GM06990 (cell line): ENCODE data around the gene FOXN3.

Experiments used
- DNase-seq: peaks from one replicate; pipeline ENCODE4 v3.0.0-alpha.2; 2011; ENCODE audit not compliant: insufficient read length; ENCODE audit errors: extremely low read depth
- H3K27me3 ChIP-seq: replicated peaks from 2 replicates; pipeline ENCODE4 v1.6.0; 2011; ENCODE audit warnings: low read length; ENCODE audit not compliant: control insufficient read depth, insufficient read depth
- H3K36me3 ChIP-seq: 2 replicates; pipeline ENCODE4 v1.5.1; 2011; ENCODE audit warnings: low read length; ENCODE audit not compliant: control insufficient read depth, insufficient read depth
- H3K4me3 ChIP-seq: replicated peaks from 2 replicates; pipeline ENCODE4 v1.5.1; 2011; ENCODE audit warnings: low read depth, mild to moderate bottlenecking, control low read depth, low read length
- TF ChIP-seq, protein P1 (sequence below): IDR thresholded peaks from 2 replicates; pipeline ENCODE4 v1.5.1; 2011; ENCODE audit warnings: low read length, control low read depth, mild to moderate bottlenecking, inconsistent platforms; ENCODE audit not compliant: insufficient read depth, poor library complexity, severe bottlenecking

FOXN3 gene

DNA sequence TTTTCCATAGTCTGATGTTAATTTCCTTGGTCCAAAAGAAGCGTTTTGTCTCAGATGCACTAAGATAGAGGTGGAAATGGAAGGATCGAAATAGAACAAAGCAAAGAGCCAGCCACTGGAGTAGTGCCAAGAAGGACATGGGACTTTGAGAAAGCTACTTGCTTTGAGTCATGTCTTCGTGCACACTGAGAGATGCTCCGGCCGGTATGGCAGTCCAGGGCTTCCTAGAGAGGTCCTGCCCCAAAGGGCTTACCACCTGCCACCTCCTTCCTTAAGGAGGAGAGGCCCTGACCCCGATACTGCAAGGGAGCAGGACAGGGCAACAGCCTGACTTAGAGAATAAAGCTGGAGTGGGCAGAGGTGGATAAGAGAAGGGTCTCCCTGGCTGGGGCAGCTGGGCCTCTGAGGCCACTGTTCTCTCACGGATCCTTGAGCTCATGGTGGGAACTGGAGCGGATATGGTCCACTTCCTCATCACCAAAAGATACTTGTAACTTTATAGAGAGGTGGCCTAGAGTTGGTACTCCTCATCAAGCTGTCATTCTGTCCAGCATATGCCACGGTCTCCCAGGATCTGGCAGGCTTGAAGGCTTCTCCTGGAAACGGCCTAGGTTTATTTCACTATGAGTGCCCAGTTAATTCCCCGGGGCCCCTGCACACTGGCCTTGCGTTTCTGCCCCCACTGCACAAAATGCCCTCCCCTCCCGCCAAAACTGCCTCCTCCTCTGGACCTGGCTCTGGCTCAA is 57.4 kb downstream of the FOXN3 start:
- Histone ChIP-seq H3K27me3 (no peaks in the 10 kb centered on the region), H3K4me3 (no peak overlapping the region), H3K36me3 (no peaks in the 10 kb centered on the region)
- TF ChIP-seq, protein P1, sequence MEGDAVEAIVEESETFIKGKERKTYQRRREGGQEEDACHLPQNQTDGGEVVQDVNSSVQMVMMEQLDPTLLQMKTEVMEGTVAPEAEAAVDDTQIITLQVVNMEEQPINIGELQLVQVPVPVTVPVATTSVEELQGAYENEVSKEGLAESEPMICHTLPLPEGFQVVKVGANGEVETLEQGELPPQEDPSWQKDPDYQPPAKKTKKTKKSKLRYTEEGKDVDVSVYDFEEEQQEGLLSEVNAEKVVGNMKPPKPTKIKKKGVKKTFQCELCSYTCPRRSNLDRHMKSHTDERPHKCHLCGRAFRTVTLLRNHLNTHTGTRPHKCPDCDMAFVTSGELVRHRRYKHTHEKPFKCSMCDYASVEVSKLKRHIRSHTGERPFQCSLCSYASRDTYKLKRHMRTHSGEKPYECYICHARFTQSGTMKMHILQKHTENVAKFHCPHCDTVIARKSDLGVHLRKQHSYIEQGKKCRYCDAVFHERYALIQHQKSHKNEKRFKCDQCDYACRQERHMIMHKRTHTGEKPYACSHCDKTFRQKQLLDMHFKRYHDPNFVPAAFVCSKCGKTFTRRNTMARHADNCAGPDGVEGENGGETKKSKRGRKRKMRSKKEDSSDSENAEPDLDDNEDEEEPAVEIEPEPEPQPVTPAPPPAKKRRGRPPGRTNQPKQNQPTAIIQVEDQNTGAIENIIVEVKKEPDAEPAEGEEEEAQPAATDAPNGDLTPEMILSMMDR = no peak
- DNase-seq = no peak

DNA sequence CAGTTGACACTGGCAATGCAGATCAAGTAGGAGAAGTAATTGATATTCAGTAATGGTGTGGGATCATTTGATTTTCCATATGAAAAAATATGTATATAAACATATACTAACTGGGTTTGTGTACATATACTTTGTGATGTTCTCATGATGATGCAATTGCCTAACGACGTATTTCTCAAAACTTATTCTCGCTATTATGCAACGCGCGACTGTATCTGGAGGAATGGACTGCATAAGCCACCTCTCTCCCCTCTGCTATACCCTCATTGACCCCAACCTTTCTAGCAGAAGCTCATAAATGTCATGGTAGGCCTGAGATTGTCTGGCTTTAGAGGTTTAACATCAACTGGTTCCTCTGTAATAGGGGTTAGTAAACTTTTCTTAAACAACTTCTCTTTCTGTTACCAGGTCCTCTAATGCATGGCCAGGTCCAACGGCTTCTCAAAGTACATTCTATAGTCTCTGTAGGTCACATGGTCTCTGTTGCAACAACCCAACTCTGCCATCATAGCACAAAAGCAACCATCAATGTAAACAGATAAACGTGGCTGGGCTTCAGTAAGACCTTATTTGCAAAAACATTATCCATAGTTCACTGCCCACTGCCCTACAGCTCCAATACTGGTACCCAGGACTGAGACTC is 59.3 kb downstream of the FOXN3 start:
- TF ChIP-seq, protein P1 = no peak
- Histone ChIP-seq H3K4me3 (no peak overlapping the region), H3K27me3 (no peaks in the 10 kb centered on the region), H3K36me3 (no peaks in the 10 kb centered on the region)
- DNase-seq = no peak

DNA sequence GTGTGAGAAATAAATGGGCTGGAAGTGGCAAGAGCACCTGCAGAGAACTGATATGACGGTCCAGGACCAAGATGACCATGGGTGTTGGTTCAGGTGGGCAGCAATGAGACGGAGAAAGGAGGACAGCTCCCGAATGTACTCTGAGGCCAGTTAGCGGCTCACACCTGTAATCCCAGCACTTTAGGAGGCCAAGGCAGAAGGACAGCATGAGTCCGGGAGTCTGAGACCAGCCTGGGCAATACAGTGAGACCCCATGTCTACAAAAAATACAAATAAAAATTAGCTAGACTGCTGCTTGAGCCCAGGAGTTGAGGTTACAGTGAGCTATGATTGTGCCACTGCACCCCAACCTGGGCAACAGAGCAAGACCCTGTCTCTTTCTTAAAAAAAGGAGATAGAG is 60.1 kb downstream of the FOXN3 start:
- no peak overlapping the region for H3K4me3 ChIP-seq
- DNase-seq = no peak
- H3K27me3 ChIP-seq = no peaks in the 10 kb centered on the region
- TF ChIP-seq, protein P1 = no peak
- H3K36me3 ChIP-seq = no peaks in the 10 kb centered on the region

DNA sequence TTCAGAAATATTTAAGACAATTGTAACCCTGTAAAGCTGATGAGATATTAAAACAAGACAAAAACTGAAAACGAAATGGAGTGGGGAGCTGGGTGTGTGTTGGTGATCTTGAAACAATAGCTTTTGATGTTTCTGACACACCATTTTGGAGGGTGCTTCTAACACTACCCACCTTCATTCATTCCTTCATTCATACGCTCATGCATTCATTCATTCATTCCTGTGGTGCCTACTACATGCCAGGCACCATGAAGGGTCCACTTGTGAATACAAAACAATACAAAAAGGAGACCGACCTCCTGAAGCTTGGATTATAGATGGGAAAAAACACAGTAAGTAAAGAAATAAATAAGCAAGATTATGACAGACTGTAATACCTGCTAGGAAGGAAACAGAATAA is 60.5 kb downstream of the FOXN3 start:
- no peak for DNase-seq
- no peaks in the 10 kb centered on the region for H3K27me3 ChIP-seq
- no peaks in the 10 kb centered on the region for H3K36me3 ChIP-seq
- TF ChIP-seq, protein P1 = no peak
- H3K4me3 ChIP-seq = no peak overlapping the region

DNA sequence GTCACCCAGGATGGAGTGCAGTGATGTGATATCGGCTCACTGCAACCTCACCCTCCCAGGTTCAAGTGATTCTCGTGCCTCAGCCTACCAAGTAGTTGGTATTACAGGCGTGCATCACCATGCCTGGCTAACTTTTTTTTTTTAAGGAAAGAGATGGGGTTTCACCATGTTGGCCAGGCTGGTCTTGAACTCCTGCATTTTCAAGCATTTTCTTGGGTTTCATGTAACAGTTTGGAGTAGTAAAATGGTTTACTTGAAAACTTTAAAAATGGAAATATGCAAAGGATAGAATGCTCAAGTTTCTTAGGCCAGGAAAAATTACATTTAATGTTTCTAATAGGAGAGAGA is 63.3 kb downstream of the FOXN3 start:
- TF ChIP-seq, protein P1 = no peak
- no peaks in the 10 kb centered on the region for H3K27me3 ChIP-seq

More for the DNA sequence above, 63.3 kb downstream of the FOXN3 start:
- no peak overlapping the region for H3K4me3 ChIP-seq
- H3K36me3 ChIP-seq = peaks cover 8% of the 10 kb centered on the region
- no peak for DNase-seq
